Vagina (tissue), 2 donors: ENCODE results near the gene GTF3C4.

Experiments used
- POLR2AphosphoS5 ChIP-seq, 2 donors: sonication (generic); formaldehyde crosslinking; IDR thresholded peaks; one replicate each; pipeline ENCODE4 v1.9.0; 2017; ENCODE audit warnings: antibody characterized with exemption in 2 of 2, mild to moderate bottlenecking in 2 of 2, low read depth in 1 of 2; ENCODE audit not compliant: insufficient read depth in 1 of 2
- TF ChIP-seq, protein P1 (sequence below), 3 experiments: fragments of 450-650 bp in 2 of 3; fragments of 200-600 bp in 1 of 3; sonication (generic) in 1 of 3; IDR thresholded peaks; one replicate each; pipeline ENCODE4 v1.5.1; 2017 to 2019; ENCODE audit warnings: antibody characterized with exemption in 3 of 3, mild to moderate bottlenecking in 2 of 3, moderate library complexity in 2 of 3

DNA sequence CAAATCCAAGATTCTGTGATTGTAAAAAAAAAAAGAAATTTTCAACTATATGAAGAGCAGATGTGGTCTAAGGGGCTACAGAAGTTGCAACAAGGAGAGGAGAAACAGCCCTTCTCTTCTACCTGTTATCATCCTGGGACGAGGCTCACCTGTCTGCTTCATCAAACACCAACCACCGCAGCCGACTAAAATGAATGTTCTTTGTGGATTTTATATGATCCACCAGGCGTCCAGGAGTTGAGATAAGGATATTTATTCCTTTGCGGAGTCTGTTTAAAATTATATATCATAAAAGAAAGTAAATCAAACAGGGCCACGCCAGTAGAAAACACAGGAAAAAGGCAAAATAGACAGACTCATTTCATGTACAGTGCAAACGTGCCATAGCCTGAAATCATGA is 22.0 kb upstream of the GTF3C4 start:
- TF ChIP-seq, protein P1, sequence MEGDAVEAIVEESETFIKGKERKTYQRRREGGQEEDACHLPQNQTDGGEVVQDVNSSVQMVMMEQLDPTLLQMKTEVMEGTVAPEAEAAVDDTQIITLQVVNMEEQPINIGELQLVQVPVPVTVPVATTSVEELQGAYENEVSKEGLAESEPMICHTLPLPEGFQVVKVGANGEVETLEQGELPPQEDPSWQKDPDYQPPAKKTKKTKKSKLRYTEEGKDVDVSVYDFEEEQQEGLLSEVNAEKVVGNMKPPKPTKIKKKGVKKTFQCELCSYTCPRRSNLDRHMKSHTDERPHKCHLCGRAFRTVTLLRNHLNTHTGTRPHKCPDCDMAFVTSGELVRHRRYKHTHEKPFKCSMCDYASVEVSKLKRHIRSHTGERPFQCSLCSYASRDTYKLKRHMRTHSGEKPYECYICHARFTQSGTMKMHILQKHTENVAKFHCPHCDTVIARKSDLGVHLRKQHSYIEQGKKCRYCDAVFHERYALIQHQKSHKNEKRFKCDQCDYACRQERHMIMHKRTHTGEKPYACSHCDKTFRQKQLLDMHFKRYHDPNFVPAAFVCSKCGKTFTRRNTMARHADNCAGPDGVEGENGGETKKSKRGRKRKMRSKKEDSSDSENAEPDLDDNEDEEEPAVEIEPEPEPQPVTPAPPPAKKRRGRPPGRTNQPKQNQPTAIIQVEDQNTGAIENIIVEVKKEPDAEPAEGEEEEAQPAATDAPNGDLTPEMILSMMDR (IDR thresholded peaks at IDR 0.05), result no peak
- TF ChIP-seq POLR2AphosphoS5 (IDR thresholded peaks at IDR 0.05; ENCODE audit: insufficient read depth in 1 of 2, low read depth in 1 of 2), result no peak
